Measurements from ENCODE around the gene ZNF428.

GRCh38 chr19:43628646-43629326, 9.4 kb upstream of the ZNF428 start:
- no peak for TF ChIP-seq CTCF (IDR thresholded peaks at IDR 0.05; ENCODE audit: low read depth, low read length, missing input control)
- TF ChIP-seq RAD21 (IDR thresholded peaks at IDR 0.05): no peak
- no peak for TF ChIP-seq EGR1 (IDR thresholded peaks at IDR 0.05; ENCODE audit: low read depth in 2 of 2)
- no peak for TF ChIP-seq SP1 (IDR thresholded peaks at IDR 0.05)
- no peak for TF ChIP-seq RXRA (IDR thresholded peaks at IDR 0.05)
- no peak for TF ChIP-seq TAF1 (conservative IDR thresholded peaks at IDR 0.05)
- TF ChIP-seq, protein P1, sequence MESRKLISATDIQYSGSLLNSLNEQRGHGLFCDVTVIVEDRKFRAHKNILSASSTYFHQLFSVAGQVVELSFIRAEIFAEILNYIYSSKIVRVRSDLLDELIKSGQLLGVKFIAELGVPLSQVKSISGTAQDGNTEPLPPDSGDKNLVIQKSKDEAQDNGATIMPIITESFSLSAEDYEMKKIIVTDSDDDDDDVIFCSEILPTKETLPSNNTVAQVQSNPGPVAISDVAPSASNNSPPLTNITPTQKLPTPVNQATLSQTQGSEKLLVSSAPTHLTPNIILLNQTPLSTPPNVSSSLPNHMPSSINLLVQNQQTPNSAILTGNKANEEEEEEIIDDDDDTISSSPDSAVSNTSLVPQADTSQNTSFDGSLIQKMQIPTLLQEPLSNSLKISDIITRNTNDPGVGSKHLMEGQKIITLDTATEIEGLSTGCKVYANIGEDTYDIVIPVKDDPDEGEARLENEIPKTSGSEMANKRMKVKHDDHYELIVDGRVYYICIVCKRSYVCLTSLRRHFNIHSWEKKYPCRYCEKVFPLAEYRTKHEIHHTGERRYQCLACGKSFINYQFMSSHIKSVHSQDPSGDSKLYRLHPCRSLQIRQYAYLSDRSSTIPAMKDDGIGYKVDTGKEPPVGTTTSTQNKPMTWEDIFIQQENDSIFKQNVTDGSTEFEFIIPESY (IDR thresholded peaks at IDR 0.05): no peak
- TF ChIP-seq JUND (IDR thresholded peaks at IDR 0.05): no peak
- no peak for TF ChIP-seq YY1 (IDR thresholded peaks at IDR 0.05)
- no peak for TF ChIP-seq ATF3 (IDR thresholded peaks at IDR 0.05)
- no peak for TF ChIP-seq MAX (IDR thresholded peaks at IDR 0.05)
- TF ChIP-seq, protein P2, sequence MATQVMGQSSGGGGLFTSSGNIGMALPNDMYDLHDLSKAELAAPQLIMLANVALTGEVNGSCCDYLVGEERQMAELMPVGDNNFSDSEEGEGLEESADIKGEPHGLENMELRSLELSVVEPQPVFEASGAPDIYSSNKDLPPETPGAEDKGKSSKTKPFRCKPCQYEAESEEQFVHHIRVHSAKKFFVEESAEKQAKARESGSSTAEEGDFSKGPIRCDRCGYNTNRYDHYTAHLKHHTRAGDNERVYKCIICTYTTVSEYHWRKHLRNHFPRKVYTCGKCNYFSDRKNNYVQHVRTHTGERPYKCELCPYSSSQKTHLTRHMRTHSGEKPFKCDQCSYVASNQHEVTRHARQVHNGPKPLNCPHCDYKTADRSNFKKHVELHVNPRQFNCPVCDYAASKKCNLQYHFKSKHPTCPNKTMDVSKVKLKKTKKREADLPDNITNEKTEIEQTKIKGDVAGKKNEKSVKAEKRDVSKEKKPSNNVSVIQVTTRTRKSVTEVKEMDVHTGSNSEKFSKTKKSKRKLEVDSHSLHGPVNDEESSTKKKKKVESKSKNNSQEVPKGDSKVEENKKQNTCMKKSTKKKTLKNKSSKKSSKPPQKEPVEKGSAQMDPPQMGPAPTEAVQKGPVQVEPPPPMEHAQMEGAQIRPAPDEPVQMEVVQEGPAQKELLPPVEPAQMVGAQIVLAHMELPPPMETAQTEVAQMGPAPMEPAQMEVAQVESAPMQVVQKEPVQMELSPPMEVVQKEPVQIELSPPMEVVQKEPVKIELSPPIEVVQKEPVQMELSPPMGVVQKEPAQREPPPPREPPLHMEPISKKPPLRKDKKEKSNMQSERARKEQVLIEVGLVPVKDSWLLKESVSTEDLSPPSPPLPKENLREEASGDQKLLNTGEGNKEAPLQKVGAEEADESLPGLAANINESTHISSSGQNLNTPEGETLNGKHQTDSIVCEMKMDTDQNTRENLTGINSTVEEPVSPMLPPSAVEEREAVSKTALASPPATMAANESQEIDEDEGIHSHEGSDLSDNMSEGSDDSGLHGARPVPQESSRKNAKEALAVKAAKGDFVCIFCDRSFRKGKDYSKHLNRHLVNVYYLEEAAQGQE (IDR thresholded peaks at IDR 0.05): no peak
- no peak for TF ChIP-seq GABPA (IDR thresholded peaks at IDR 0.05 in 1 of 2, conservative IDR thresholded peaks at IDR 0.05 in 1 of 2)
